CMK (cell line): ENCODE measurements around the gene POLG2.
"Not testable (repeated sequence)": the region's sequence is repeated elsewhere in the genome, so short reads cannot be mapped to it uniquely, and the experiment has no call there.

Source experiments
- DNase-seq: peaks from one replicate; pipeline ENCODE4 v3.0.0-alpha.2; 2010; ENCODE audit warnings: low read depth

Gene POLG2

DNA sequence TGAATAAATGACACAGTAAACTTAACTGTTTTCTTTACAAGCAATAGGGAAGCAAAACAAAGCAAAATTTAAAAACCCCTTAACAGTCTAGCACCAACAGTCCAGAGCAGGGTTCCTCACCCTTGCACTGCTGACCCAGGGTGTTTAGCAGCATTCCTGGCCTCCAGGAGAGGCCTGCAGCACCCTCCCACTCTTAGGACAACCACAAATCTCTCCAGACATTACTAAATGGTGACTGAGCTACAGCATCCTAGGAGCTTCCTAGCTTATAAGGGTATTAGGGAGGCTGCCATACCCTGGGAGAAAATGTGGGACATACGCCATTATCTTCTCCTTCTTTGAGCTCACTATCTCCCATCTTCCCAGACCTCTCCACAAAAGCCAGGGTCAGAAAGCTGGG lies 15.9 kb downstream of the POLG2 start:
- no peak for DNase-seq

DNA sequence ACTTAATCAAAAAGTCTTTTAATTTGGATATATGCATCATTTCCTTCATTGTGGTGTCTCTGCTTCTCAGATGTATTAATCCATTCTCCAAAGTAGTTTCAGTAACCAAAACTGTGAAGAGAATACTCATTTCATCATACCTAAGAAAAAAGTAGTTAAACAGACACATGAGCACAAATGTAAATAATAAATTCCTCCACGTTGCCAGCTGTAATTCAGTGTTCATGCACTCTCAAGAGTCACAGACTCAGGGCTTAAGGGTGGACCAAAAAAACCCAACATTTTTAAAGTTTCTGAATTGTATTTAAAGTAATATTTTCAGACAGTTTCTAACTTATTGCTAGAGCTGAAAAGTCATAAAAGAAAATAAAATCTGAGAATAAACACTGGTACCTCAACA lies 19.0 kb downstream of the POLG2 start:
- no peak for DNase-seq

- no peak for DNase-seq
These were observed 24.3 kb downstream of the POLG2 start for GRCh38 chr17:64472564-64472963.

GRCh38 chr17:64471440-64471839 lies 25.4 kb downstream of the POLG2 start:
- DNase-seq = no peak

DNA sequence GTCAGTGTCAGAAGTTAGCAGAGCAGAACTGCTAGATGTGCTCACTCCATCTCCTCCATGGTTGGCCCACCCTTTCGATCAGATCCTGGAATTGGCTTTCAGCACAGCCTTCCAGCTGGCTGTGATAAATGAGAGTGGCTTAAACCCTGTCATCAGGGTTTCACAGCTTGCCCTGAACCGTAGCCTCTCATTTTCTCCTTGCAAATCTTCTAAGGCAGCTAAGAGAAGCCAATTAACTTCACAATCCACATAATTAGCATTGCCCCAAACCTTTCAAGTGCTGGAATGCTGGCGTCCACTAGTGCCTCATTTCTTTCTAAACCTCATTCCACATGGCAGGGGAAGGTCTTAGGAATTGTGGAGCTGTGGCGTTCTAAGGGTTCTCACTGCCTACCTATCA lies 26.2 kb downstream of the POLG2 start:
- no peak for DNase-seq

- not testable (repeated sequence) for DNase-seq
These were observed 30.0 kb downstream of the POLG2 start for GRCh38 chr17:64466834-64467233.

GRCh38 chr17:64466019-64466735 lies 30.7 kb downstream of the POLG2 start:
- DNase-seq = no peak

DNA sequence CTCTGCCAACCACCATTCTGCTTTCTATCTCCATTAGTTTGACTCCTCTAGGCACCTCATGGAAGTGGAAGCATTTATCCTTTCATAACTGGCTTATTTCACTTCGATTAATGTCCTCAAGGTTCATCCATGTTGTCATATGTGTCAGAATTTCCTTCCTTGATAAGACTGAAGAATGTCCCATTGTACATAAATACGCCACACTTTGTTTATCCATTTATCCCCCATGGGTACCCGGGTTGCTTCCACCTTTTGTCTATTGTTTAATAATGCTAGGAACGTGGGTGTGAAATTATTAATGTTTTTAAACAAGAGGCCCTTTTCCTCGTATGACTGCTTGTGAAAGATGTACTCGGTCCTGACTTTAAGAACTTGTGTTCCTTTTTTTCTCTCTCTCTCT lies 35.1 kb downstream of the POLG2 start:
- DNase-seq = no peak

DNA sequence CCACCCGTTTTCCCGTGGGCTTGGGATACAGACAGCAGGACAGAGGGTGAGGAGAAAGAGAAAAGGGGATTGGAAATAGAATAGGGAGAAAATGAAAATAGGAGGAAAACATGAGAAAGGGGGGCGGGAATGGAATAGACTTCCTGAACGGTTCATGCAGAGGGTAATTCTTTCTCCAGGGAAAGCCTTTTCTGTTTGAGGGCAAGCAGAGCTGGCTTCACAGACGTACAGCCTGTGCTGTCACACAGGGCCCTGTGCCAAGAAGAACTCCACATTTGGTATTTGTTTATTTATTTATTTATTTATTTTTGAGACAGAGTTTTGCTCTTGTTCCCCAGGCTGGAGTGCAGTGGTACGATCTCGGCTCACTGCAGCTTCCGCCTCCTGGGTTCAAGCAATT lies 35.9 kb downstream of the POLG2 start:
- DNase-seq = no peak

DNA sequence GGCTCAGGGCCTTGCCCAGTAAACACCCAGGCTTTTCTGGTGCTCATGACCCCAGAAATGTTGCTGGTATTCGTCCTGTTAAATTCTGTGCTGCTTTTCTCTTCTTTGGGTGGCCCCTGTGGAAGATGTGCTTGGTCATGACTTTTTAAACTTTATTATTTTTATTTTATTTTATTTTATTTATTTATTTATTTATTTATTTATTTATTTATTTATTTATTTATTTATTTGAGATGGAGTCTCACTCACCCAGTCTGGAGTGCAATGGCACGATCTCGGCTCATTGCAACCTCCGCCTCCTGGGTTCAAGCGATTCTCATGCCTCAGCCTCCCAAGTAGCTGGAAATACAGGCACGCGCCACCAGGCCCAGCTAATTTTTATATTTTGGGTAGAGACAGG lies 37.0 kb downstream of the POLG2 start:
- DNase-seq = not testable (repeated sequence)

GRCh38 chr17:64459284-64459747 lies 37.5 kb downstream of the POLG2 start:
- no peak for DNase-seq

DNA sequence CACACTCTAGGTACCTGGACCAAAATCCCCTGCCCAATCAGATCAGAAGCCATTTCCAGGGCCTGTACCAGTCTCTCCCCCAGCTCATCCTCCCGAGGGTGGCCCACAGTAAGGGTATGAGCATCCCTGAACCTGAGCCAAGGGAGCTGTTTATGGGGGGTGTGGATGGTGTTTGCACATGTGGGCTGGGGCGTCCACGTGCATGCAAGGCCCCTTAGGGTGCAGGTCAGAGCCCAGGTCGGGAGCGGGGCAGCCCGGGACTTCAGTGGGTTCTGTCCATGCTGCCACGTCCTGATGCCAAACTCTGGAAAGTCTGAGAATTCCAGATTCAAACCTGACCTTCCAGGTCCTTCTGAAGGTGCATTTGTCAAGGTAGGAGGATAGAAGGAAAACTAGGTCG lies 38.1 kb downstream of the POLG2 start:
- DNase-seq = no peak

- DNase-seq = no peak
These were observed 39.7 kb downstream of the POLG2 start for GRCh38 chr17:64457156-64457555.

DNA sequence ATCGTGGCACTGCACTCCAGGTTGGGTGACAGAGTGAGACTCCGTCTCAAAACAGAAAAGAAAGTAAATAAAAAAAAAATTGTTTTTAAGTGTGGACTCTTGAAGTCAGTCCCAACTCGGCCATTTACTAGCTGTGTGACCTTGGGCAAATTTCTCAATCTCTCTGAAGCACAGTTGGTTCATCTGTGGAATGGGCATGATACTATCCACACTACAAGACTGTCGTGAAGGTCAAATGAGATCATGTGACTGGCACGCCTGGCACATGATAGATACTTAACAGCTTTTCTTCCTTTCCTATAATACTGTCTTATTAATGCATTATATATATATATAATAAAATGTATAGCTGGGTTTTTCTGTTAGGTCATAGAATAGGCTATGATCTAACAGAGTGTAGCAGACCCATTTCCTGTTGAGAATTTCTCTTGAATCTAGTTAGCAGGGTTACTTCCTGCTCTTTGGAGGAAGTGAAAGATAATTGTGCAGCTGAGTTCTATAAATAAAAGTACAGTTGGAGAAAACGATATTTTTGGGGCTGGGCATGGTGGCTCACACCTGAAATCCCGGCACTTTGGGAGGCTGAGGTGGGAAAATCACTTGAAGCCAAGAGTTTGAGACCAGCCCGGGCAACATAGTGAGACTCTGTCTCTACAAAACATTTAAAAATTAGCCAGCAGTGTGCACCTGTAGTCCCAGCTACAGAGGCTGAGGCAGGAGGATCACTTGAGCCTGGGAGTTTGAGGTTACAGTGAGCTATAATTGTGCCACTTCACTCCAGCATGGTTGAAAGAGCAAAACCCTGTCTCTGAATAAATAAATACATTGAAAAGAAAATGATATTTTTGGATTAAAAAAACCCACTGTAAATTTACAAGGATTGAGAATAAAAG lies 40.6 kb downstream of the POLG2 start:
- DNase-seq = no peak

DNA sequence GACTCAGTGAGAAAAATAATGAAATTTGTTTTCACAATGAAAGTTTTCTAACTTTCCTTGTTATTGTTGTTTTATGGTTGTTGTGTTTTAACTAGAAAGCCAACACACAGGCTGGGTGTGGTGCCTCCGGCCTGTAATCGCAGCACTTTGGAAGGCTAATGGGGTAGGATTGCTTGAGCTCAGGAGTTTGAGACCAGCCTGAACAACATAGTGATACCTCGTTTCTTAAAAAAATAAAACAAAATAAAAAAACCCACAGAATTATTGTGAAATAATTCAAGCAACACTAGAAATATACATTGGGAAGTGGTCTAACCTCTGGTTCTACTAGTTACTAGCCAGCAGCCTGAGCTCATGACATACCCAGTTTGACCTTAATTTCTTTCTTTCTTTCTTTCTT lies 47.3 kb downstream of the POLG2 start:
- DNase-seq = no peak

- peak; percentile 29 for DNase-seq
These were observed 48.0 kb downstream of the POLG2 start, which contains the start of gene MILR1 for GRCh38 chr17:64448665-64449512. Gene MILR1 (plus strand): TSS chr17:64449115. CDS start chr17:64449169, 54 bp downstream.

DNA sequence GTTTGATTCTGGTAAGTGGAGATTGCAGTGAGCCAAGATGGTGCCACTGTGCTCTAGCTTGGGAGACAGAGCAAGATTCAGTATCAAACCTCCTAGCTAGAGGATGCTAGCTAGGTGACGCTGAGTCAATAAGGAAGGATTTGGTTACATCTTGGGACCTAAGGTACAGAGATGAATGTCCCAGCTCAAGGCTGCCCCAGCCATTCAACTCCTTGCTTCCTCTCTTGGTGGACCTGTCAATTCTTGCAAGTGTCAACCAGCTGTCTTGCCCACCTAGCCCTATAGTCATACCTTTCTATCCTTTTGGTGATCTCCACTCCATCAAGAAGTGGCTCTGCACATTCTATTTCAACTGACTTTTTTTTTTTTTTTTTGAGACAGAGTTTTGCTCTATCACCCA lies 49.3 kb downstream of the POLG2 start:
- no peak for DNase-seq

GRCh38 chr17:64443086-64443760 lies 53.6 kb downstream of the POLG2 start:
- DNase-seq = no peak

DNA sequence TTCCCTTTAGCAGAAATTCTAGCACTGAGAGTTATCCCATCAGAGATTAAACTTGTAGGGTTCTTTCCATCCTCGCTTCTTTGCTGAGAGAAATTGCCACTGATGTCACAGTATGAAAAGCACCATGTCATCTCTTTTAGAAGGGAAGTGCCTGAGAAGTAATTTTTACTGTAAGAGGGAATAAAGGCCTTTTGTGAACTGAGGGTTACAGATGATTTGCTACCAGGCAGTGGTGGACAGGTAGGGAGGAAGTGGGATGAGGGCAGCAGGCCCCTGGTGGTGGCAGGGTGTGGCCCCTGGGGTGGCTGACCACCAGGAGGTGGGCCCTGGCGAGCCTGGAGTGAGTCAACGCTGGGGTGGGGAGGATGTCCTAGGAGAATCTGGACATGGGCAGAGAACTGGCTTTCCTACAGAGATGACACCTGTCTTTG lies 54.3 kb downstream of the POLG2 start:
- no peak for DNase-seq

GRCh38 chr17:64441772-64442540 lies 54.9 kb downstream of the POLG2 start:
- peak; percentile 55 for DNase-seq

DNA sequence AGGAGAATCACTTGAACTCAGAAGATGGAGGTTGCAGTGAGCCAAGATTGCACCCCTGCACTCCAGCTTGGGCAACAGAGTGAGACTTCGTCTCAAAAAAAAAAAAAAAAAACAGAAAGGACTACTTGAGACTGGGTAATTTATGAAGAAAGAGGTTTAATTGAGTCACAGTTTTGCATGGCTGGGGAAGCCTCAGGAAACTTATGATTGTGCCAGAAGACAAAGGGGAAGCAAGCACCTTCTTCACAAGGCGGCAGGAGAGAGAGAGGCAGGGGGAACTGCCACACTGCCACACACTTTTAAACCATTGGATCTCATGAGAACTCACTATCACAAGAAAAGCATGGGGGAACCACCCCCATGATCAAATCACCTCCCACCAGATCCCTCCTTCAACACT lies 56.9 kb downstream of the POLG2 start:
- DNase-seq = no peak
